HG03159 (cell line): Measurements from ENCODE around the gene IPMK.
"Not testable (repeated sequence)": the region's sequence is repeated elsewhere in the genome, so short reads cannot be mapped to it uniquely, and the experiment has no call there.

Experiments
- ATAC-seq: cut with Tn5 transposase; IDR thresholded peaks from one replicate; pipeline ENCODE4 v1.9.1; 2021; ENCODE audit warnings: mild to moderate bottlenecking, moderate library complexity; ENCODE audit not compliant: unreplicated experiment

IPMK gene

DNA sequence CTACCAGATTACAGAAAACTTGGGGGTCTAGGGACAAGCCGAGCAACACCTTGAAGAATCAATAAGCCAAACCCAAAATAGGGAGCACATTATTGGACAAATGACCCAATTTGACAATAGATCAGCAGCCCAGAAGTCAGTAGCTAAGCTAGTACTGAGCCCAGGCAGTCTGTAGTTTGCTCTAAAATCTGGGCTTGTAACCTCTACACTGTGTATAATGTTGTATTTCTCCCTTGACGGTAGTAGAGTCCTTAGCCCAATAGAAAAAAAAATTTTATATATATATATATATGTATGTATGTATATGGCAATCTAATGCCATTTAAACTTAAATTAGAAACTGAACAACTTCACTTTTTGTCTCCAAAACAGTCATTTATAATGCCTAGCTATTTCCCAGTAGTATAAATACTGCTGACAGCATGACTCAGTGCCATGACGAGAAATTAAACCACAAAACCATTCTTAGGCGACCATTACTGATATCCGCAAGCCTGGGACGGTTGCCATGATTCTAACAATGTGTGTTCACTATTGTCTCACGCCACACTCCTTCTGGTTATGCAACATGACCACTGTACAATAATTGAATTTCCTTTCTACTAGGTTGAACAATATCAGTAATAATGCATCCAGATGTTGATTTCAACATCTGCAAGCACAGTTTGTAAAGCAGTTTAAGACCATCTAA, 110.5 kb downstream of the IPMK start:
- ATAC-seq: no peak

GRCh38 chr10:58155941-58156340, 111.8 kb downstream of the IPMK start:
- ATAC-seq: not testable (repeated sequence)

GRCh38 chr10:58153751-58154150, 113.9 kb downstream of the IPMK start:
- ATAC-seq: no peak

DNA sequence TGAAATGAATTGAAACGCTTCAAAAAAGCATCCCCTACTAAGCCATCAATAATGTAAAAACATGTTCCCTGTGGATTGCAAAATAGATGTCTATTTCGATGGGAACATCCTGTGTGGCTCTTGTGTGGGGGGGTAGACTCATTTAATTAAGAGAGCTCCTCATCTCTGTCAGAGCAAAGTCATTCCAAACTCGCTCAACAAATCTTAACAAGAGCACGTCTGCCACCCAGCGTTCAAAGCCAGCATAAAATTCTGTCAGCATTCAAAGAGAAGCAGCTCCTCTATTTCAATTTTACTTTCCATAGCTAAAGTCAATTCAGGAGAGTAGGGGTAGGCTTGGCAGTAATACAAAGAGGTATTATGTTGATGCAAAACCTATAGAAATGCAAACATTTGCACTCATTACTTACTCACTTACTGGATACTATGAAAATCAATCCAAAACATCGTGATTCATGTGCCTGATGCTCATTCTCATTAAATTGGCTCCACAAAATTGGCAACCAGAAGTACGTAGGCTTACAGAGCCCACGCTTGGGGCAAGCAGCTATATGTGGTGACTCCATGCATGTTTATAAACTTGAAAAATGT, 114.9 kb downstream of the IPMK start:
- peak; percentile 78 for ATAC-seq

GRCh38 chr10:58150290-58150689, 117.4 kb downstream of the IPMK start:
- no peak for ATAC-seq

- ATAC-seq: no peak
Observed at GRCh38 chr10:58143944-58144343, 123.8 kb downstream of the IPMK start.
